Fibroblast of the aortic adventitia (primary cell): ENCODE data around the gene SLC15A1. TPM values are rescaled to one million over a fixed set of nuclear protein-coding genes. Genes with fewer than 3 reads are reported as not detected.
A peak's percentile ranks its signal among the peaks of the same experiment; 100 is the strongest.

Source experiments
- DNase-seq: peaks from one replicate; pipeline ENCODE4 v3.0.0-alpha.2; 2010; ENCODE audit warnings: low read depth
- H3K4me3 ChIP-seq: 2 replicates; pipeline ENCODE4 v1.5.1; 2011; ENCODE audit warnings: low read depth, mild to moderate bottlenecking, control low read depth, low read length, moderate library complexity
- CTCF ChIP-seq: IDR thresholded peaks from 2 replicates; pipeline ENCODE4 v1.5.1; 2011; ENCODE audit warnings: mild to moderate bottlenecking, low read length, control low read depth, inconsistent platforms; ENCODE audit not compliant: insufficient read depth
- total RNA-seq: library from RNA; depleted of rRNA; stranded (reverse); fragments of >200 nt; gene quantifications from 2 replicates; pipeline ENCODE4 v1.2.3, GENCODE V29; 2012; ENCODE audit warnings: low replicate concordance

The SLC15A1 gene
- total RNA-seq, 1 donor = not detected

DNA sequence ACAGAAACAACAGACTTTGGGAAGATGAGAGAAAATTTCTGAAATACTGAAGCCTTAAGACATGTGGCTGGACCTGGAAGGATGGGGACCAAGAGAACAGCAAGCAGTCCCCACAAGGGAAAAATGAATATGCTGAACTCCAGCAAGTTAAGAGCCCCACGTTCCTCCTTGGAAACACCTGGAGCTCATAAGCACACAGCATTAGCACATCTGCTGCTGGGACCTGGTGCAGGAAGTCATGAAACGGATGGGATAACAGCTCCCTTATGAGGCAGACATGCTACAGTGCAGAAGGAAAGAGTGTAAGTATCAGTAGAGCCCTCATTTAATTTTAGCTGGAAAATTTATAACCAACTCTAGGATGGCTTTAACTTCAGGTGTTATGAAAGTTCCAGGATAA lies 67.3 kb downstream of the SLC15A1 start:
- no peak for DNase-seq
- no peak for TF ChIP-seq CTCF
- no peak overlapping the region for H3K4me3 ChIP-seq

DNA sequence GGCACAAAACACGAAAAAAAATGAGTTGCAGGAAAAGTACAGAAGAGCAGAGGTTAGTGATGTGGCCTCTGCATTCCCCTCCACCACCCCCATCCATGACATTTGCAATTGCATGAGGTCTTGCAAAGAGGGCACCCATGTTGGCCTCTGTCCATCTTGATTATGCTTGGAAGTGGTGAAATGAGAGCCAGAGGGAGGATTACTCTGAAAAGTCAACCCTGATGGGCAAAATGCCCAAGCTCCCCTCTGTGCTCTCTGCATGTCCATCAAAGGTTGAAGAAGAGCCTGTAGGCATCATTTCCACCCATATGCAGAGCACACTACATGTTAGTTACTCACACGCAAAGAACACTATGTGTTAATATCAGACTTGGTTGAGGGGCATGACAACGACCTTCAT lies 71.4 kb downstream of the SLC15A1 start:
- TF ChIP-seq CTCF = no peak
- DNase-seq = no peak
- H3K4me3 ChIP-seq = no peak overlapping the region

DNA sequence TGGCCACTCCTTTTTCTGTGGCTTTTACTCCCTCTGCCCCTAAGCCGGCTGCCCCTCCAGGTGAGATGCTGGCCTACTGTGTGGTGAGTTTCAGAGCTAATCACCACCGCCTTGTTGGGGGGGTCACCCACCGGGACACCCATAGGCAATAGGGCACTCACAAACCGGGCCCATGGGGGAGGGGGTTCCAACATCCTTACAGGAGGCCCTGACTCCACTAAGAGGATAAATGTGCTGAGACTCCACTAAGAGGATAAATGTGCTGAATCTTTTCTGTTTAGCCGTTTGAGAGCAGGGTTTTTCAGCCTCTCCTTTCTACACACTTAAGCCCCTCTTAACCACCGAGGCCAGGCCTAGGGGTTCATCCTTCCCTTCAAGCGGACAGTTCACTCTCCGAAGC lies 73.7 kb downstream of the SLC15A1 start:
- H3K4me3 ChIP-seq = no peak overlapping the region
- TF ChIP-seq CTCF = no peak
- DNase-seq = no peak

DNA sequence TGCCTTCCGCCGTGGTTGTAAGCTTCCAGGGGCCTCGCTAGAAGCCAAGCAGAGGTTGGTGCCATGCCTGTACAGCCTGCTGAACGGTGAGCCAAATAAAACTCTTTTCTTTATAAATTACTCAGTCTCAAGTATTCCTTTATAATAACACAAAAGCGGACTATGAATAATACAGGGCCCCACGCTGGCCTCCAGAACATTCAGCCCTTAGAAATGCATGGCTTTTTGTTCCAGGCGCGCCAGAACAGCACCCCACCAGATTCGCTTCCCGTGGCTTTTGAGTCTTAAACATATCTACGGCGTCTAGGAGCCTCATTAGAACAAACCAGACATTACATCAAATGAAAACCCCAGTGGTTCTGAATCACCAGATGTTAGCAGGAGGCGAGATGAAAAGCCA lies 75.1 kb downstream of the SLC15A1 start:
- no peak overlapping the region for H3K4me3 ChIP-seq
- TF ChIP-seq CTCF = no peak
- peak; percentile 23 for DNase-seq

DNA sequence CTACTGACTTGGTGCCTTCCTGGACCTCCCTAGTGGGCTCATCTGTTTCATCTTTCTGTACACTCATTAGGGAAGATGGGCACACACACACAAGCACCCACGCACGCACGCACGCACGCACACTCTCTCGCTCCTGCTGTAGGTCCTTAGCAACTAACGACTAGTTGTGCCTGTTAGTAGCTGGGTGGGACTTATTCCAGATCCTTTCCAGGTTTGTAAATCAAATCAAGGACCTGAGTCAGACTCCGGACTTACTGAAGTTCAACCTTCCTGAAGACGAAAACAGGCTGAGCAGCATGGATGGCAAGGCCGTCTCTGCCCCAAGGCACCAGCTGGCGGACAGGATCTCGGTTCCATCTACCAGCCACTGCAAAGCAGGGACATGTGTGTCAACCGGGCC lies 76.2 kb downstream of the SLC15A1 start:
- DNase-seq = no peak
- H3K4me3 ChIP-seq = no peak overlapping the region
- no peak for TF ChIP-seq CTCF

DNA sequence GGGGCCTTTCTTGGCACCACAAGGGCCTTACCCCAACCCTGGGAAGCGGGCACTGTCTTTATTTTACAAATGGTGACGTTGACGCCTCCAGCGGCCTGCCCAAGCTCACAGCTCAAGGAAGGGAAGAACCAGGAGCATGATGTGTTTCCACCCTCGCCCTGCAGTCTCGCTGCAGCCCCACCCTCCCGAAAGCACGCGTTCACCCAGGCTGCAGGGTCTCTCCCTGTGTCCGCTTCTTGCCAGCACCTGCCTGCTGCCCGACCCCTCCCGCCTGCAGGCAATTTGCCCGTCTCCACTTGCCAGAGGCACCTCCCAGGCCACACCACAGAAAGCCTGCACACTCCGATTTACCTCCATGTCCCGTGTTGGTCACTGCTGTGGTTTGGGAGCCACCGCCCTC lies 76.6 kb downstream of the SLC15A1 start:
- TF ChIP-seq CTCF = no peak
- H3K4me3 ChIP-seq = no peak overlapping the region
- DNase-seq = no peak

- no peak for DNase-seq
- no peak overlapping the region for H3K4me3 ChIP-seq
- TF ChIP-seq CTCF = no peak
Measured at GRCh38 chr13:98675066-98675465, 77.4 kb downstream of the SLC15A1 start.
